Stomach (tissue), 9 donors: ENCODE measurements around the gene URB1. TPM values are rescaled to one million over a fixed set of nuclear protein-coding genes. Genes with fewer than 3 reads are reported as not detected.

ENCODE experiments used
- DNase-seq, 2 donors: peaks; one replicate each; pipeline versions ENCODE4 v3.0.0 to v3.0.0-alpha.2; 2013 to 2019
- H3K27ac ChIP-seq, 5 donors: fragments of 200-600 bp in 4 of 5; sonication (generic) in 4 of 5; one replicate each; pipeline ENCODE4 v1.5.1; 2013 to 2019; ENCODE audit warnings: mild to moderate bottlenecking in 1 of 5, moderate library complexity in 1 of 5
- H3K27me3 ChIP-seq, 3 donors: fragments of 200-600 bp; sonication (generic); one replicate each; pipeline ENCODE4 v1.5.1; 2017 to 2019; ENCODE audit warnings: mixed run types in 1 of 3
- H3K36me3 ChIP-seq, 4 donors: fragments of 200-600 bp; sonication (generic); 1 replicate in 3 of 4; 2 replicates in 1 of 4; pipeline ENCODE4 v1.5.1; 2016 to 2019
- H3K4me1 ChIP-seq, 4 donors: fragments of 200-600 bp; sonication (generic); one replicate each; pipeline ENCODE4 v1.5.1; 2016 to 2019
- H3K4me3 ChIP-seq, 4 donors: fragments of 200-600 bp; sonication (generic) in 3 of 4; one replicate each; pipeline ENCODE4 v1.5.1; 2016 to 2019; ENCODE audit warnings: mild to moderate bottlenecking in 1 of 4
- H3K9me3 ChIP-seq, 4 donors: fragments of 200-600 bp; sonication (generic); one replicate each; pipeline ENCODE4 v1.5.1; 2016 to 2019
- CTCF ChIP-seq, 7 experiments: fragments of 450-650 bp in 4 of 7; fragments of 200-600 bp in 3 of 7; sonication (generic) in 3 of 7; IDR thresholded peaks; one replicate each; pipeline ENCODE4 v1.5.1; 2016 to 2019; ENCODE audit warnings: antibody characterized with exemption in 7 of 7, control low read depth in 2 of 7, mild to moderate bottlenecking in 1 of 7
- EP300 ChIP-seq: sonication (generic); formaldehyde crosslinking; IDR thresholded peaks from one replicate; pipeline ENCODE4 v1.6.1; 2017; ENCODE audit warnings: antibody characterized with exemption
- POLR2A ChIP-seq, 4 donors: fragments of 450-650 bp; IDR thresholded peaks; one replicate each; pipeline ENCODE4 v1.6.1; 2016; ENCODE audit warnings: antibody characterized with exemption in 4 of 4, control low read depth in 2 of 4, mild to moderate bottlenecking in 1 of 4, moderate library complexity in 1 of 4
- POLR2AphosphoS5 ChIP-seq, 3 donors: sonication (generic); formaldehyde crosslinking; IDR thresholded peaks; one replicate each; pipeline ENCODE4 v1.6.1; 2016; ENCODE audit warnings: antibody characterized with exemption in 3 of 3
- WGBS, 5 donors: extraction: QIAGEN DNeasy Blood & Tissue Kit in 3 of 5; methylation state at CpG; one replicate each; pipeline versions ENCODE4 v1.1.5 to v1.1.7; 2013 to 2018; 5-methylcytosine and 5-hydroxymethylcytosine counted together
- intact Hi-C: fragments of 100-400 bp; cut with DNase I; formaldehyde crosslinking; loops from one replicate; pipeline ENCODE4 v1.15.1; 2023; ENCODE audit warnings: low total_unique reads
- polyA plus RNA-seq, 3 donors: library from polyadenylated mRNA; stranded (reverse); fragments of 200-250 nt; gene quantifications; one replicate each; pipeline ENCODE4 v1.2.3, GENCODE V29; 2013
- total RNA-seq, 5 donors: library from RNA; depleted of rRNA; stranded (reverse); fragments of >200 nt; gene quantifications; one replicate each; pipeline versions ENCODE4 v1.1.0 to v1.2.3, GENCODE V29; 2014 to 2016
- donor health status: healthy with polysubstance abuse.
- donor health status: Bipolar disorder and iron deficiency.
- donor health status: healthy.

Gene URB1
- total and polyA plus RNA-seq, 8 donors: 1.2 to 16.3 (median 10.2) TPM

GRCh38 chr21:32424191-32424535, 31.4 kb upstream of the URB1 start:
- WGBS, 5 donors: 76 to 93% (median 86%) methylated on average over 2 of the region's 2 CpGs
- Histone ChIP-seq H3K27me3 (no peaks in the 10 kb centered on the region), H3K9me3 (no peaks in the 10 kb centered on the region), H3K36me3 (peaks cover 0 to 20% (median 2%) of the 10 kb centered on the region in 4 donors), H3K4me3 (no peak overlapping the region), H3K27ac (no peak overlapping the region), H3K4me1 (peaks cover 0 to 5% (median 0%) of the 10 kb centered on the region in 4 donors)
- no peak for DNase-seq
- no peak for TF ChIP-seq CTCF (IDR thresholded peaks at IDR 0.05)
- TF ChIP-seq EP300: no peak
- TF ChIP-seq POLR2A (IDR thresholded peaks at IDR 0.05): no peak
- no peak for TF ChIP-seq POLR2AphosphoS5 (IDR thresholded peaks at IDR 0.05)
- intact Hi-C loops: no loop called here

DNA sequence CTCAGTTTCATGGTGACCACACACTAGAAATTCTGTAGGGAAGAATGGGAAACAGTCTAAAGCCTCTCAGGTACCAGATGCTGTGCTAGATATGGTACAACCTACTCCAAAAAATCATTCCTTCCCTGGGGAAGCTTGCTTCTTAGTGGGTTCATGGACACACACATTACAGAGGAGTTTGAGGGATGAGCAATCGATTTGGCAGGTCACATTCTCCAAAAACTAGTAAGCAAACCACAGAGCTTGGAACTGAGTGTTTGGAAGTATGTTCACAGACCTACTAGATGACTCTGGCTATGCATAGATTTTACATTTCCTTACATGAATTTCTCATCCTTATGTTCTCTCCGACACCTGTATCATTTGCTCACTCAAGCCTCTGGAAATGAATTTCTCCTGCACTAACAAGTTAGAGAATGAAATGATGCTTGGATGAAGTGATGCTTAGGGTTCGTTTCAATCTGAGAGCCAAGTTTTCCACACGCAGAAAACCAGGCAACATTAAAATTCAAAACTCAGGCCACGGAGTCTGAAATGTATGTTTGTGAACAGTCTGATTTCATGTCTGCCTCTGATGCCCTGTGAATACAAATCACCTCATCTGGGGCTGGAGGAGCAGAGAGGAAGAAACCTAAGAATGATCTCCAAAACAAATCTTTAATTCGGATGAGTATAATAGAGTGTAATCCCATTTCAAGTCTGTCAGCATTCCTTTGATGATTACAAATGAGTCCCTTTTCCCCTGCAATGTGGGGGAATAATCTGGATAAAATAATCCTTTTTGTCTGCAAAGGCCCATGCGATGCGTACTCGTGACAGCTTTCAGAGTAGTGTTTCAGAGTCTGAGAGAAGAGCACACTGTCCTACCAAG, 30.7 kb upstream of the URB1 start:
- Histone ChIP-seq H3K9me3 (no peaks in the 10 kb centered on the region), H3K27me3 (no peaks in the 10 kb centered on the region), H3K4me3 (no peak overlapping the region), H3K4me1 (peaks cover 0 to 7% (median 0%) of the 10 kb centered on the region in 4 donors), H3K27ac (no peak overlapping the region), H3K36me3 (peaks cover 0 to 21% (median 3%) of the 10 kb centered on the region in 4 donors)
- intact Hi-C loops: no loop called here
- DNase-seq: no peak
- TF ChIP-seq EP300: no peak
- TF ChIP-seq POLR2A (IDR thresholded peaks at IDR 0.05): no peak
- TF ChIP-seq CTCF (IDR thresholded peaks at IDR 0.05): no peak
- no peak for TF ChIP-seq POLR2AphosphoS5 (IDR thresholded peaks at IDR 0.05)
- WGBS, 5 donors: 87 to 92% (median 90%) methylated on average over 9 of the region's 9 CpGs

GRCh38 chr21:32422064-32422463, 29.3 kb upstream of the URB1 start:
- no peak overlapping the region for H3K27ac ChIP-seq
- no peaks in the 10 kb centered on the region for H3K9me3 ChIP-seq
- no peak for DNase-seq
- peaks cover 0 to 13% (median 5%) of the 10 kb centered on the region in 4 donors for H3K4me1 ChIP-seq
- H3K36me3 ChIP-seq: peaks cover 0 to 28% (median 7%) of the 10 kb centered on the region in 4 donors
- H3K4me3 ChIP-seq: no peak overlapping the region
- intact Hi-C loops: no loop called here
- WGBS, 5 donors: 96 to 100% (median 99%) methylated on average over 2 of the region's 2 CpGs
- no peaks in the 10 kb centered on the region for H3K27me3 ChIP-seq
- no peak for TF ChIP-seq POLR2AphosphoS5 (IDR thresholded peaks at IDR 0.05)
- no peak for TF ChIP-seq CTCF (IDR thresholded peaks at IDR 0.05)
- TF ChIP-seq EP300: no peak
- TF ChIP-seq POLR2A (IDR thresholded peaks at IDR 0.05): no peak

DNA sequence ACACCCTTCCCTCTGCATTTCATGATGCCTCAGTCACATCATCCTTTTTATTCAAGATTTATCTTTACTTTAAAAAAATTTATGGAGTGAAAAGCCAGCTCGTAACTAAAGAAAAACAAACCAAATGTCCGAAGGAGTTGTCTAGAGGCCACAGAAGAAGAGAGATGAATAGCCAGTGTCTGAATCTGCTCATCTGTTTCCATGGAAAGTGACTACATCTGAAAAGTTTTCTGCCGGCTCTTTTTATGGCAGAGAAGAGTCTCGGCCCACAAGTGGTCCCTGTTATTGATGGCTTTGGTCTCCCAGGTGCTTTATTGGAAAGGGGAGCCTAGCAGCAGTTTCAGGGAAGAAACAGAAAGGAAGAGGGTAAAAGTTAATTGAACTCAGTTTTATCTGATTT, 25.3 kb upstream of the URB1 start:
- Histone ChIP-seq H3K36me3 (peaks cover 0 to 13% (median 5%) of the 10 kb centered on the region in 4 donors), H3K27me3 (no peaks in the 10 kb centered on the region), H3K4me1 (peaks cover 15 to 48% (median 35%) of the 10 kb centered on the region in 4 donors), H3K4me3 (no peak overlapping the region), H3K27ac (no peak overlapping the region), H3K9me3 (no peaks in the 10 kb centered on the region)
- 81 to 84% (median 81%) methylated on average over 4 of the region's 4 CpGs for WGBS, 5 donors
- intact Hi-C loops: no loop called here
- TF ChIP-seq POLR2AphosphoS5 (IDR thresholded peaks at IDR 0.05) (no peak), EP300 (no peak), POLR2A (IDR thresholded peaks at IDR 0.05) (no peak), CTCF (IDR thresholded peaks at IDR 0.05) (no peak)
- DNase-seq: no peak
